OCI-LY7 (cell line): Measurements from ENCODE around the gene KIF25. TPM values are rescaled to one million over a fixed set of nuclear protein-coding genes. Genes with fewer than 3 reads are reported as not detected.

ENCODE experiments used
- BruUV-seq: library from RNA; stranded (reverse); fragments of 400-500 nt; replicated peaks from 2 replicates; lab custom pipeline; 2021; lab: Mats Ljungman, UMichigan
- CTCF ChIA-PET: fragments of 300-600 bp; sonication (Branson Sonifier 250); formaldehyde crosslinking; loops from one replicate; lab custom pipeline; 2022; ENCODE audit warnings: antibody characterized with exemption; ENCODE audit not compliant: unreplicated experiment; lab: Charles Lee
- POLR2A ChIA-PET: fragments of 300-600 bp; sonication (Branson Sonifier 250); formaldehyde crosslinking; loops from one replicate; lab custom pipeline; 2022; ENCODE audit warnings: antibody characterized with exemption; lab: Charles Lee
- DNase-seq: peaks from one replicate; pipeline ENCODE4 v3.0.0-alpha.2; 2015; ENCODE audit warnings: low spot score
- H2AFZ ChIP-seq: fragments of 200-600 bp; sonication (generic), shearing (Covaris generic); 2 replicates; pipeline ENCODE4 v1.6.1; 2014; ENCODE audit warnings: mild to moderate bottlenecking, antibody characterized with exemption, low read length, moderate library complexity
- H3K27ac ChIP-seq: fragments of 200-600 bp; sonication (generic); 2 replicates; pipeline ENCODE4 v1.5.1; 2014; ENCODE audit warnings: mixed run types, low read depth, mild to moderate bottlenecking, moderate library complexity, low read length, inconsistent platforms; ENCODE audit not compliant: poor library complexity, severe bottlenecking
- H3K36me3 ChIP-seq: fragments of 200-600 bp; sonication (generic); 2 replicates; pipeline ENCODE4 v1.6.1; 2014; ENCODE audit warnings: mild to moderate bottlenecking, antibody characterized with exemption, low read length, moderate library complexity, mixed read lengths; ENCODE audit not compliant: insufficient read depth
- H3K4me1 ChIP-seq: fragments of 200-600 bp; sonication (generic); 2 replicates; pipeline ENCODE4 v1.5.1; 2014; ENCODE audit warnings: mild to moderate bottlenecking, low read length; ENCODE audit not compliant: insufficient read depth, poor library complexity, severe bottlenecking
- H3K4me2 ChIP-seq: fragments of 200-600 bp; sonication (generic); 2 replicates; pipeline ENCODE4 v1.6.1; 2014; ENCODE audit warnings: mild to moderate bottlenecking, low read length
- H3K4me3 ChIP-seq: fragments of 200-600 bp; sonication (generic); 2 replicates; pipeline ENCODE4 v1.5.1; 2014; ENCODE audit warnings: mild to moderate bottlenecking, low read depth, low read length; ENCODE audit not compliant: poor library complexity, severe bottlenecking
- H3K79me2 ChIP-seq: fragments of 200-600 bp; sonication (generic); 2 replicates; pipeline ENCODE4 v1.6.1; 2016; ENCODE audit warnings: low read depth, mild to moderate bottlenecking, low read length, moderate library complexity, mixed read lengths; ENCODE audit not compliant: insufficient read depth
- H3K9me2 ChIP-seq: fragments of 200-600 bp; sonication (generic); 2 replicates; pipeline ENCODE4 v1.6.1; 2016; ENCODE audit warnings: mild to moderate bottlenecking, low read length, mixed read lengths; ENCODE audit not compliant: insufficient read depth
- H3K9me3 ChIP-seq: fragments of 200-600 bp; sonication (generic); 2 replicates; pipeline ENCODE4 v1.6.1; 2014; ENCODE audit warnings: mild to moderate bottlenecking, mixed run types, low read length, mixed read lengths
- H4K20me1 ChIP-seq: fragments of 200-600 bp; sonication (generic); 2 replicates; pipeline ENCODE4 v1.6.1; 2014; ENCODE audit warnings: mild to moderate bottlenecking, antibody characterized with exemption, low read length, moderate library complexity, mixed read lengths; ENCODE audit not compliant: insufficient read depth
- CTCF ChIP-seq: fragments of 200-600 bp; sonication (generic); conservative IDR thresholded peaks from 2 replicates; pipeline ENCODE4 v1.5.1; 2014; ENCODE audit warnings: mild to moderate bottlenecking, antibody characterized with exemption, low read length, moderate library complexity, mixed read lengths
- EZH2phosphoT487 ChIP-seq: fragments of 200-600 bp; sonication (generic); IDR thresholded peaks from 2 replicates; pipeline ENCODE4 v1.6.1; 2018; ENCODE audit warnings: low read depth, borderline replicate concordance, mild to moderate bottlenecking, mixed run types, antibody characterized with exemption, low read length, moderate library complexity, mixed read lengths
- intact Hi-C: fragments of 100-400 bp; cut with micrococcal nuclease; formaldehyde crosslinking; loops from one replicate; pipeline ENCODE4 v1.10.0; 2022; ENCODE audit not compliant: unreplicated experiment
- total RNA-seq, 2 experiments: library from RNA; depleted of rRNA in 1 of 2; stranded (reverse); fragments of >200 nt in 1 of 2; shearing (Covaris generic) in 1 of 2; gene quantifications; 2 replicates each; pipeline ENCODE4 v1.2.3, GENCODE V29; 2014 to 2022

KIF25 gene
- total RNA-seq, 2 experiments from 2014 or later, result not detected

- H3K4me1 ChIP-seq, result no peaks in the 10 kb centered on the region
- no peak overlapping the region for H3K27ac ChIP-seq
- H3K4me2 ChIP-seq, result no peak overlapping the region
- no peak for DNase-seq
- no peaks in the 10 kb centered on the region for H3K9me2 ChIP-seq
- TF ChIP-seq CTCF, result no peak
- TF ChIP-seq EZH2phosphoT487, result no peak
- H2AFZ ChIP-seq, result no peak overlapping the region
- intact Hi-C loops, result no loop called here
- no TSS peak for BruUV-seq
- ChIA-PET POLR2A (interaction anchor here (0.6 kb wide), 2 partner anchors 109 to 1103 kb away, joined by 4 to 6 read pairs; no protein-coding TSS in a partner anchor), CTCF (no interaction called here)
- H3K4me3 ChIP-seq, result no peak overlapping the region
- H3K9me3 ChIP-seq, result no peaks in the 10 kb centered on the region
- H4K20me1 ChIP-seq, result no peaks in the 10 kb centered on the region
- H3K79me2 ChIP-seq, result no peaks in the 10 kb centered on the region
- H3K36me3 ChIP-seq, result no peaks in the 10 kb centered on the region
Observed at GRCh38 chr6:168090064-168090690, 92.7 kb downstream of the KIF25 start.

- no peaks in the 10 kb centered on the region for H3K36me3 ChIP-seq
- TF ChIP-seq CTCF (no peak), EZH2phosphoT487 (no peak)
- no peak overlapping the region for H2AFZ ChIP-seq
- no peak overlapping the region for H3K4me3 ChIP-seq
- H3K4me2 ChIP-seq, result no peak overlapping the region
- CTCF ChIA-PET, result no interaction called here
- H3K9me3 ChIP-seq, result no peaks in the 10 kb centered on the region
- DNase-seq, result no peak
- intact Hi-C loops, result no loop called here
- H3K79me2 ChIP-seq, result no peaks in the 10 kb centered on the region
- H3K9me2 ChIP-seq, result no peaks in the 10 kb centered on the region
- H3K4me1 ChIP-seq, result no peaks in the 10 kb centered on the region
- H3K27ac ChIP-seq, result no peak overlapping the region
- POLR2A ChIA-PET, result interaction anchor here (0.6 kb wide), 1 partner anchor 1103 kb away, joined by 4 read pairs; no protein-coding TSS in a partner anchor
- BruUV-seq, result no TSS peak
- no peaks in the 10 kb centered on the region for H4K20me1 ChIP-seq
Observed at GRCh38 chr6:168090706-168091105, 93.2 kb downstream of the KIF25 start.
